ENCODE results near the gene SOX9. TPM values are rescaled to one million over a fixed set of nuclear protein-coding genes. Genes with fewer than 3 reads are reported as not detected.

Gene SOX9
- total RNA-seq, 1 experiment from 2014 or later = 1.3 TPM

- no peak overlapping the region for H2BK20ac ChIP-seq (ENCODE audit: low read depth, low read length, poor library complexity, severe bottlenecking)
- H3K4me3 Mint-ChIP-seq = no peak overlapping the region
- no peak overlapping the region for H3K27ac ChIP-seq (ENCODE audit: insufficient read length, low read depth, low read length)
- H2BK15ac ChIP-seq (ENCODE audit: low read depth, low read length) = no peak overlapping the region
- no peak overlapping the region for H2AK5ac ChIP-seq (ENCODE audit: insufficient read length, low read length)
- no peaks in the 10 kb centered on the region for H3K36me3 Mint-ChIP-seq (ENCODE audit: insufficient read depth in 1 of 3, low read depth in 3 of 3)
- H3K9me3 ChIP-seq (ENCODE audit: control insufficient read depth, low read depth, low read length) = no peaks in the 10 kb centered on the region
- H2BK120ac ChIP-seq (ENCODE audit: low read depth, low read length, poor library complexity, severe bottlenecking) = no peak overlapping the region
- WGBS (ENCODE audit: extremely low coverage, insufficient read length, low lambda C conversion rate) = no CpG with 5 or more reads among the region's 7 CpGs
- H3K9ac ChIP-seq (ENCODE audit: extremely low read depth, insufficient read length, low read length) = no peak overlapping the region
- H4K8ac ChIP-seq (replicated peaks; ENCODE audit: insufficient read length, low read depth, low read length) = no peak overlapping the region
- H3K23me2 ChIP-seq (ENCODE audit: insufficient read length, low read depth, low read length, poor library complexity, severe bottlenecking) = peaks cover 3% of the 10 kb centered on the region
- H3K23ac ChIP-seq (ENCODE audit: insufficient read length, low read depth, low read length) = no peak overlapping the region
- H3K56ac ChIP-seq (ENCODE audit: insufficient read length, low read depth, low read length) = no peak overlapping the region
- H3K4me1 Mint-ChIP-seq = peaks cover 31 to 42% of the 10 kb centered on the region in 2 experiments
- no peak overlapping the region; a peak in 2 of 7 replicates for H3K27ac Mint-ChIP-seq
- H3K4me2 ChIP-seq (ENCODE audit: insufficient read depth, insufficient read length, low read length) = no peak overlapping the region
- H2BK12ac ChIP-seq (ENCODE audit: insufficient read length, low read depth, low read length) = no peak overlapping the region
- H2AFZ ChIP-seq (ENCODE audit: low read length) = no peak overlapping the region
- no peak for TF ChIP-seq CTCF (conservative IDR thresholded peaks at IDR 0.05)
- no peak overlapping the region for H3K18ac ChIP-seq (ENCODE audit: insufficient read length, low read depth, low read length)
- no peak overlapping the region for H4K91ac ChIP-seq (ENCODE audit: insufficient read length, low read depth, low read length)
- H3T11ph ChIP-seq (ENCODE audit: low read length) = no peak overlapping the region
- H3K27me3 Mint-ChIP-seq (ENCODE audit: low read depth) = peaks cover 3% of the 10 kb centered on the region
- no peak for DNase-seq
- H3K9me3 Mint-ChIP-seq = no peaks in the 10 kb centered on the region
- H3K4ac ChIP-seq (ENCODE audit: low read depth, low read length) = no peak overlapping the region
- H3K79me2 ChIP-seq (ENCODE audit: insufficient read depth, low read length) = no peaks in the 10 kb centered on the region
- H3K14ac ChIP-seq (ENCODE audit: insufficient read depth, low read length) = no peak overlapping the region
- no peaks in the 10 kb centered on the region for H3K27me3 ChIP-seq (ENCODE audit: insufficient read depth, low read length)
- H4K5ac ChIP-seq (ENCODE audit: insufficient read length, low read depth, low read length) = no peak overlapping the region
- no peak overlapping the region for H2BK5ac ChIP-seq (ENCODE audit: insufficient read length, low read length)
- no peaks in the 10 kb centered on the region for H3K79me1 ChIP-seq (ENCODE audit: insufficient read depth, low read depth, low read length, poor library complexity, severe bottlenecking)
- H4K20me1 ChIP-seq (ENCODE audit: control insufficient read depth, insufficient read depth, insufficient read length) = no peaks in the 10 kb centered on the region
- H3K4me1 ChIP-seq (ENCODE audit: insufficient read depth, low read length) = peaks cover 5% of the 10 kb centered on the region; the same call in 1 of the 2 replicates
Observed at GRCh38 chr17:72171703-72172667, 51.2 kb downstream of the SOX9 start.
